ENCODE measurements around the gene SLCO2B1. TPM values are rescaled to one million over a fixed set of nuclear protein-coding genes. Genes with fewer than 3 reads are reported as not detected.

Gene SLCO2B1
- total RNA-seq, 6 experiments from 2014 or later, result not detected

- no peak for DNase-seq
- TF ChIP-seq, protein P1, sequence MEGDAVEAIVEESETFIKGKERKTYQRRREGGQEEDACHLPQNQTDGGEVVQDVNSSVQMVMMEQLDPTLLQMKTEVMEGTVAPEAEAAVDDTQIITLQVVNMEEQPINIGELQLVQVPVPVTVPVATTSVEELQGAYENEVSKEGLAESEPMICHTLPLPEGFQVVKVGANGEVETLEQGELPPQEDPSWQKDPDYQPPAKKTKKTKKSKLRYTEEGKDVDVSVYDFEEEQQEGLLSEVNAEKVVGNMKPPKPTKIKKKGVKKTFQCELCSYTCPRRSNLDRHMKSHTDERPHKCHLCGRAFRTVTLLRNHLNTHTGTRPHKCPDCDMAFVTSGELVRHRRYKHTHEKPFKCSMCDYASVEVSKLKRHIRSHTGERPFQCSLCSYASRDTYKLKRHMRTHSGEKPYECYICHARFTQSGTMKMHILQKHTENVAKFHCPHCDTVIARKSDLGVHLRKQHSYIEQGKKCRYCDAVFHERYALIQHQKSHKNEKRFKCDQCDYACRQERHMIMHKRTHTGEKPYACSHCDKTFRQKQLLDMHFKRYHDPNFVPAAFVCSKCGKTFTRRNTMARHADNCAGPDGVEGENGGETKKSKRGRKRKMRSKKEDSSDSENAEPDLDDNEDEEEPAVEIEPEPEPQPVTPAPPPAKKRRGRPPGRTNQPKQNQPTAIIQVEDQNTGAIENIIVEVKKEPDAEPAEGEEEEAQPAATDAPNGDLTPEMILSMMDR (IDR thresholded peaks at IDR 0.05), result no peak
- no peak overlapping the region for H3K27ac Mint-ChIP-seq
- H3K4me3 Mint-ChIP-seq, result no peak overlapping the region
- no peaks in the 10 kb centered on the region for H3K9me3 Mint-ChIP-seq
- H3K36me3 Mint-ChIP-seq (ENCODE audit: low read depth), result no peaks in the 10 kb centered on the region
- no peaks in the 10 kb centered on the region for H3K4me1 Mint-ChIP-seq (ENCODE audit: low read depth)
- peaks cover 28% of the 10 kb centered on the region for H3K27me3 Mint-ChIP-seq (ENCODE audit: insufficient read depth)
Observed at GRCh38 chr11:75214843-75215242, 63.9 kb downstream of the SLCO2B1 start.

DNA sequence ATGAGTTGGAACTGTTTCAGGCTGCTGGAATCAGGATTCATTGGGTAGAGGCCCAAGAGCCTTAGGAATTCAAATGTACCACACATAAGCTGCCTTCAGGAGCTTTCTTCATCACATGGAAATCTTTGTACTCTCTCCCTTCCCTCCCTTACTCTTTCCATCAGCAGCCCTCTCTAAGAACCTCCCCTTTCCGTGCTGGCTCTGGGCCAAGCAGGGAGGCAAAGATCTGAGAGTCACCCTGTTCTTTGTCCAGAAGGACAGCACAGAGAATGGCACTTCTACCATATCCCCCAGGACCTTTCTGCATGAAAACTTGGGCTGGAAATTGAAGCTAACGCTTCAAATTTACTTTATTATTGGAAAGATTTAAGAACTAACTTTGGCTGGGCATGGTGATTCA, 69.0 kb downstream of the SLCO2B1 start:
- H3K9me3 Mint-ChIP-seq, result no peaks in the 10 kb centered on the region
- TF ChIP-seq, protein P1 (IDR thresholded peaks at IDR 0.05), result no peak

GRCh38 chr11:75223954-75224643, 73.2 kb downstream of the SLCO2B1 start:
- Mint-ChIP-seq H3K4me3 (no peak overlapping the region), H3K9me3 (no peaks in the 10 kb centered on the region), H3K36me3 (ENCODE audit: low read depth) (no peaks in the 10 kb centered on the region), H3K27me3 (ENCODE audit: insufficient read depth) (peaks cover 28% of the 10 kb centered on the region), H3K27ac (no peak overlapping the region), H3K4me1 (ENCODE audit: low read depth) (no peaks in the 10 kb centered on the region)
- TF ChIP-seq, protein P1 (IDR thresholded peaks at IDR 0.05), result no peak
- no peak for DNase-seq

More for the DNA sequence above, 69.0 kb downstream of the SLCO2B1 start:
- peaks cover 32% of the 10 kb centered on the region for H3K27me3 Mint-ChIP-seq (ENCODE audit: insufficient read depth)
- no peaks in the 10 kb centered on the region for H3K4me1 Mint-ChIP-seq (ENCODE audit: low read depth)
- H3K36me3 Mint-ChIP-seq (ENCODE audit: low read depth), result no peaks in the 10 kb centered on the region
- DNase-seq, result no peak
- H3K27ac Mint-ChIP-seq, result no peak overlapping the region
- H3K4me3 Mint-ChIP-seq, result no peak overlapping the region

- Mint-ChIP-seq H3K27me3 (ENCODE audit: insufficient read depth) (peaks cover 36% of the 10 kb centered on the region), H3K27ac (no peak overlapping the region), H3K36me3 (ENCODE audit: low read depth) (no peaks in the 10 kb centered on the region), H3K4me1 (ENCODE audit: low read depth) (no peaks in the 10 kb centered on the region), H3K4me3 (no peak overlapping the region), H3K9me3 (no peaks in the 10 kb centered on the region)
- TF ChIP-seq, protein P1 (IDR thresholded peaks at IDR 0.05), result no peak
- no peak for DNase-seq
Observed at GRCh38 chr11:75225794-75226193, 74.9 kb downstream of the SLCO2B1 start.

DNA sequence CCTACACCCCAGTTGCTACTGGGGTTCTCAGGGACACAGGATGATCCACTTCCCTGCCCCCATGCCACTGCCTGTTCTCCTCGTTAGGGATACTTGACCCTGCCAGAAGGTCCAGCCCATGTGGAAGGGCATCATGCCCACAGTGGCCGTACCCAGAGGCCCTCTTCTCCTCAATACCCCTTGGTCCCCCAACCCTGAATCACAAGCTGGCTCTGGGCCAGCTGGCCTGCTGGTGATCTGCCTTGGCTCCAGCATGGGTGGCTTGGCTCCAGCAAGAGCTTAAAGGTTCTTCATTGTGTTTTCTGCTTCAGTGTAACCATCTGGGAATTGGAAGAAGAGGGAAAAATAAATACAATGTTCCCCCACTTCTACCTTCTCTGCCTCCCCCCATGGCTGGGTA, 78.6 kb downstream of the SLCO2B1 start:
- no peaks in the 10 kb centered on the region for H3K9me3 Mint-ChIP-seq
- peaks cover 29% of the 10 kb centered on the region for H3K27me3 Mint-ChIP-seq (ENCODE audit: insufficient read depth)
- no peak overlapping the region for H3K27ac Mint-ChIP-seq
- no peak overlapping the region for H3K4me3 Mint-ChIP-seq
- DNase-seq, result no peak
- TF ChIP-seq, protein P1 (IDR thresholded peaks at IDR 0.05), result no peak
- H3K4me1 Mint-ChIP-seq (ENCODE audit: low read depth), result no peaks in the 10 kb centered on the region
- no peaks in the 10 kb centered on the region for H3K36me3 Mint-ChIP-seq (ENCODE audit: low read depth)
